Measurements from ENCODE around the gene RBBP6.
A peak's percentile ranks its signal among the peaks of the same experiment; 100 is the strongest.

RBBP6 gene

GRCh38 chr16:24525970-24526559, 13.3 kb upstream of the RBBP6 start:
- no peak for DNase-seq

DNA sequence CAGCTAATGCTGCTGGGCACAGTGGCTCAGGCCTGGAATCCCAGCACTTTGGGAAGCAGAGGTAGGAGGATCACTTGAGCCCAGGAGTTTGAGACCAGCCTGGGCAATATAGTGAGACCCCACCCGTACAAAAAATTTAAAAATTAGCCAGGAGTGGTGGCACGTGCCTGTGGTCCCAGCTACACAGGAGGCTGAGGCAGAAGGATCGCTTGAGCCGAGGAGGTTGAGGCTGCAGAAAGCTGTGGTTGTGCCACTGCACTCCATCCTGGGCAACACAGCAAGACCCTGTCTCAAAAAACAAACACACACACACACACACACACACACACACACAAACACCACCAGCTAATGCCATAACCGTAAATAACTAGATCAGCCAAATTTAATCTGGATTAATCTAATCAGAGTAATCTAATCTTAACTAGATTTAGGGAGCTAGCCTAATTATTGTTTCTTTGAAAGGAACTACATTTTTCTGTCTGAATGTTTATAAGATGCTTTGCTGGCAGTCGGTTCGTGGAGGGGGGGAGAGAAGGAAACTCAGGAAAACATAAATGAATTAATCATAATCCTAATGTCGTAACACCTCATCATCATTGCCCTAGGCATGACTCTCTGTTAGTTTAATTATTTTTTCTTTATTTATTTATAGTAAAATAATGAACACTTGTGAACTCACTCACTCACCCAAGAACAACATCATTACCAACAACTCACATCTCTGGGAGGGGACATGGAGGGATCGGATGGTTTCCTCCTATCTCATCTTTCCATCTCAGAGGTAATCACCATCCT, 12.5 kb upstream of the RBBP6 start:
- DNase-seq: no peak

- no peak for DNase-seq
These were observed 8.2 kb upstream of the RBBP6 start for GRCh38 chr16:24531166-24531565.

DNA sequence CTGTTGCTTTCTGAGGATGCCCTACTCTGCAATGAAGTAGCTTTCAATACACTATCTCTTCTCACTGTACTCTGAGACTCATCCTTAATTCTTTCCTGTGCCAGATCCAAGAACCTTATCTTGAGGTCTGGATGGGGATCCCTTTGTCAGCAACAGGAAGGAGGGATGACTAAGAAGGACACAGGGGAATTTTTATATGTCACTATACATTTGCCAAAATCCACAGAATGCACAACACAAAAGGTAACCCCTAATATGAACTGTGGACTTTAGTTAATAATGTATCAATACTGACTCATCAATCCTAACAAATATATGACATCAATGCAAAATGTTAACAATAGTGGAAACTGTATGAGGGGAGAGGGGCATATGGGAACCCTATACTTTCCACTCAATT, 4.7 kb upstream of the RBBP6 start:
- DNase-seq: no peak

- no peak for DNase-seq
These were observed 3.5 kb upstream of the RBBP6 start for GRCh38 chr16:24535827-24536226.

DNA sequence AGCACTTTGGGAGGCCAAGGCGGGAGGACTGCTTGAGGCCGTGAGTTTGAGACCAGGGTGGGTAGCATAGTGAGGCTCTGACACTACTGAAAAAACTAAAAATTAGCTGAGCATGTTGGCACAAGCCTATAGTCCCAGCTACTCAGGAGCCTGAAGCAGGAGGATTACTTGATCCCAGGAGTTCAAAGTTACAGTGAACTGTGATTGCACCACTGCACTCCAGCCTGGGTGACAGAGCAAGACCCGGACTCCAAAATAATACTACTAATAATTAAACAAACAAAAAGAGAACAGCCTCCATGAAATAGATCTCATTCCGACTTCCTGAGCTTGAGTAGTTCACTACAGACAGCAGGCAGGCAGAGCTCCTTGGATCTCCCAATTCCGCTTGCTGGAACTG, 2.7 kb upstream of the RBBP6 start:
- DNase-seq: no peak

DNA sequence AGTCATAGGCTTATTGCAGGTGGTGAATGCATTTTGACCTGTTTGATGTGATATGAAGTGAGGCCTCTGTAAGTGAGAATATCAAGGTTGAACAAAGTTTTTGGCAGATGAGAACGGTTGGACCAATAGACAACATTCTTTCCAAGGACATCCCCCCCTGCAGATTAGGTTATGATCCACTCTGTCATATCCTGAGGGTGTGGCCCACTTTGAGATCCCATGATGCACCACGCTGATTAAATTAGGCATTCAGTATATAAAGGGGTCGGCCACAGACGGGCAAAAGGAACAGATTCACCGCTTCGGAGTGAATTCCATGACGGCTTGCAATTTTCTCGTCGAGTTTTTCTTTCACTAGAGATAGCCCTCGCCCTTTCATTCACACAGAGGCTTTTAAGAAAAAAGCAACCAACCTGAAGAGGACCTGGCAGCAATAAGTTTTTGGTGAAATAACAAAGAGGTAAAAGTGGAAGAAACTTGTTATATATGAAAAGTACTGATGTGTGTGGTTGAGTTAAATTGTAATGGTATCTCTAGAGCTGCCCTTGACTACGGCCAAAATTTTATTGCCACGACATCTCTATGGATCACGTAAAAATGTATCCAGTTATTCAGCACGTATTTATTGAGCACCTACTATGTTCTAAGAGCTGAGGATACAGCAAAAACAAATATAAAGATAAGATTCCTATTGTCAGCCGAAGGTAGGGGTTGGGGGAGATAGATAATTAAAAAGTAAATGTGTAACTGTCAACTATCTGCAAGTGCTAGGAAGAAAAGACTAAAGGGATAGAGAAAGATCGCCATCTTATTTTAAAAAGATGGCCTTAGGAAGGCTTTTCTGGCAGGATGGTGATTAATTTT, 1.7 kb upstream of the RBBP6 start:
- DNase-seq: no peak

GRCh38 chr16:24538756-24539294, 541 bp upstream of the RBBP6 start:
- DNase-seq: no peak

GRCh38 chr16:24539850-24540601, 660 bp downstream of the RBBP6 start:
- peak; percentile 57 for DNase-seq

DNA sequence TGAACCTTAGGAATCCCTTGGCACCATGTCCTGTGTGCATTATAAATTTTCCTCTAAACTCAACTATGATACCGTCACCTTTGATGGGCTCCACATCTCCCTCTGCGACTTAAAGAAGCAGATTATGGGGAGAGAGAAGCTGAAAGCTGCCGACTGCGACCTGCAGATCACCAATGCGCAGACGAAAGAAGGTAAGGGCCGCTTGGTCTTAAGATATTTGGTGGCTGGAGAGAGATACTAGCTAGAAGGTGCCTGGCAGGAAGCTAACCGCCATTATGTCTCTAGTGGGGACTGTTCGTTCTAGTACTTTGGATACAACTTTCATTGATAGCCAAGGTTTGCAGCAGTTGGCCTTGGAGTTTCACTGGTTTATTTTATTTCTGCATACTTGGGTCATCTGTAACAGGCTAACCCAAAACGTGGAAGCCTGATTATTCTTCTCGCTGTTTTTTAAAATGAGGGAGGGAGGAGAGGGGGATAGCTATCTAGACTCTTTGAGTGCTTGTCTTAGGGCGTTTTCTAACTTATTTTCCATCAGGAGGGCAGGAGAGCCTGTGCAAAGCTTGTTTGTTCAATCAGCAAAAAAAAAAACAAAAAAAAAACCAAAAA, 1.3 kb downstream of the RBBP6 start:
- peak; percentile 8 for DNase-seq

DNA sequence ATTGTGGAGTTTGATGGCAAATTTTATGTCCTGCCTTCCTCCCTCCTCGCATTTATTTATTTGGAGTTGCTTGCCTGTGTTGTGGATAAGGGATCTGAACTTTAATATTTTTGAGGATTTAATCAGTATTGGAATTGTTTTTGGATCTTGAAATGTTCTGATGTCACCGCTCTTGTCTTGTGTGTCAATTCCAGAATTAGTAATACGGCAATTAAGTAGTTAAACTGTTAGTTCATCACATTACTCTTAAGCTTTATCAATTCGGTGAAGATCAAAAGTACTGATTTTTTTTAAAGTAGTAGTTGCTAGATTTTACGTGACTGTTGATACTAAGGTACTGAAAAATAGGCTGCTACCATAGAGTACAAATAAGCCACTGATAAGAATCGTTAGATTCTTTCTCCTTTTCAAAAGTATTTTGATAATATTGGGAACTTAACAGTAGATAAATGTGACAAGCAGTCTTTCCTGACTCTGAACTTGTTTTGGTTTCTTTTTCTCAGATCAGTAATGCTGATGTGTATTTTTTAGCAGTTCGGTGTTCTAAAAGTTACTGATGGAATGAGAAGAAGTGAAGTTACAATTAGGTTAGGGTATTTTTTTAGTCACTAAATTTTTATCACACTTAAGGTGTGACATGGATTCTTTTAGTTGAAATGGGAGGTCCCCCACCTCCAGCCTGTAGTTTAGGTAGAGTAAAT, 2.0 kb downstream of the RBBP6 start:
- DNase-seq: peak; percentile 14

DNA sequence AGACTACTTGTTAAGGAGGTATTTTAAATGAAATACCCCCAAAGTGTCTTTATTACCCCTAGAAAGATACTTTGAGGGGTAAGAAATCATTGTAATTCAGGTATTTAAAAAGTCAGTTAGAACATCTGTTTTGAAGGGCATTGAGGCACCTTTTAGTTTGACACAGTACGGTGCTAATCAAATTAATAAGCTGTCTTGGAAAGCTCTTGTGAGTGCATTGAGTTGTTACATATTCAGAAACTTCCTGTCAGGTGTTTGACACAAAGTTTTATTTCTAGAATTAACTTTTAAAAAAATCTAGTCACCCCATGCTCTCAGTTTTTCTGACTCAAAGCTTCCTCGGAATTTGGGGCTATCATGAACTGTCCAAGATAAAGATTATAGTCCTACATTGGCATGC, 4.6 kb downstream of the RBBP6 start:
- DNase-seq: no peak

DNA sequence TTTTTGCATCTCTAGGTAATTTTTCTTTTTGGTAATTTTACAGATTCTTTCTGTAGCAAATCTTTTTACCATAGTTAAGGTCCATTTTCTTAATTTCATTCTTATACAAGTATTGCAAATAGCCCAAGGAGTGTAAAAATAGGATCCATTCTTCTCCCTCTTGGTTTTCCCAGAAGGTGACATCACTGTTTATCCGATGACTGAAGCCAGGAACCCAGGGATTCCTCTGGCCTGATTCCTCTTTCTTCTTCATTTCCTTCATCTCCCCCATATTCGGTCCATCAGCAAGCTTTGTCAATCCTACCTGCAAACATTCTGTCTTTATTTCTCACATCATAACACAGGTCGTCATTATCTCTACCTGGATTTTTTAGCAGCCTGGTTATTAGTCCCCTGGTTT, 5.3 kb downstream of the RBBP6 start:
- DNase-seq: no peak

DNA sequence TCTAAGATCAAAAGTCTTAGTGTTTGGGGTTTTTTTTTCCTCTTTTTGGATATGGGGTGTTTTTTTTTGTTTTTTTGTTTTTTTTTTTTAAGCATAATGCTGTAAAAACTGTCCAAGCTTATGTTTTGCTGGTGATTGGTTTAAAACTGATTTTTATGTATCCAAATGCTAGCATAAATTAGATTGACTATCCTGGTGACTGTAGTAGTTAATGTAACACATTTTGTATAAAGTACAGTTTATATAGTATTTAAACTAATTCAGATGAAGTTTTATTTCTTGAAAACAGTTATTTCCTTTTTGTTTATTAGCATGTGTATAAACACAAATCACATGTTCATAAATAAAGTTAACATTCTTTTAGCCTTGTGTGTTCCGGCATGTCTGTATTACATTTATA, 10.9 kb downstream of the RBBP6 start:
- no peak for DNase-seq

GRCh38 chr16:24552705-24553246, 13.4 kb downstream of the RBBP6 start:
- no peak for DNase-seq

- DNase-seq: no peak
These were observed 14.6 kb downstream of the RBBP6 start for GRCh38 chr16:24553983-24554382.

- DNase-seq: no peak
These were observed 16.0 kb downstream of the RBBP6 start for GRCh38 chr16:24555346-24555872.

GRCh38 chr16:24562811-24563210, 23.4 kb downstream of the RBBP6 start:
- no peak for DNase-seq

- no peak for DNase-seq
These were observed 29.0 kb downstream of the RBBP6 start for GRCh38 chr16:24568392-24568791.

GRCh38 chr16:24571096-24571495, 31.7 kb downstream of the RBBP6 start:
- DNase-seq: no peak

- no peak for DNase-seq
These were observed 32.7 kb downstream of the RBBP6 start for GRCh38 chr16:24572069-24572468.

All from stimulated activated CD4-positive, alpha-beta T cell treated with anti-CD3 and anti-CD28 coated beads, Interleukin-4, amount 100 ng/mL, for 24 hours (primary cell).